Activated B cell treated with CpG ODN at 0.5 μM for 24 hours (primary cell): Measurements from ENCODE around the gene MPC1L. TPM values are rescaled to one million over a fixed set of nuclear protein-coding genes. Genes with fewer than 3 reads are reported as not detected.
A peak's percentile ranks its signal among the peaks of the same experiment; 100 is the strongest.

Experiments
- ATAC-seq: fragments of 200-7000 bp; cut with Tn5 transposase; one replicate; pipeline ENCODE4 v1.10.0; 2021; ENCODE audit warnings: low read depth, mild to moderate bottlenecking, moderate library complexity
- CTCF ChIA-PET: fragments of 350-600 bp; sonication (Branson Sonifier 250); formaldehyde crosslinking; loops from one replicate; lab custom pipeline; 2021; ENCODE audit warnings: antibody characterized with exemption; lab: Charles Lee
- POLR2A ChIA-PET: fragments of 350-600 bp; sonication (Branson Sonifier 250); formaldehyde crosslinking; loops from one replicate; lab custom pipeline; 2021; ENCODE audit warnings: antibody characterized with exemption; lab: Charles Lee
- DNase-seq: peaks from one replicate; pipeline ENCODE4 v3.0.0; 2022
- H3K27ac Mint-ChIP-seq: one replicate; pipeline ENCODE4 v1.8.0; 2020; ENCODE audit warnings: mixed read lengths
- H3K27me3 Mint-ChIP-seq: one replicate; pipeline ENCODE4 v1.8.0; 2021; ENCODE audit warnings: mixed read lengths
- H3K36me3 Mint-ChIP-seq: one replicate; pipeline ENCODE4 v1.8.0; 2021; ENCODE audit warnings: low read depth, mixed read lengths
- H3K4me1 Mint-ChIP-seq: one replicate; pipeline ENCODE4 v1.8.0; 2021; ENCODE audit warnings: mixed read lengths
- H3K4me3 Mint-ChIP-seq: one replicate; pipeline ENCODE4 v1.8.0; 2020; ENCODE audit warnings: mild to moderate bottlenecking, mixed read lengths
- H3K9me3 Mint-ChIP-seq: one replicate; pipeline ENCODE4 v1.8.0; 2020; ENCODE audit warnings: mixed read lengths
- intact Hi-C: fragments of 100-400 bp; cut with micrococcal nuclease; formaldehyde crosslinking; loops from one replicate; pipeline ENCODE4 v1.15.1; 2024
- total RNA-seq: library from RNA; stranded (reverse); gene quantifications from 2 replicates; pipeline ENCODE4 v1.2.3, GENCODE V29; 2022
- TF ChIP-seq, protein P1 (sequence below): fragments of 200-600 bp; IDR thresholded peaks from one replicate; pipeline ENCODE4 v1.8.0; 2022; ENCODE audit warnings: antibody characterized with exemption, mild to moderate bottlenecking

MPC1L gene
- total RNA-seq, 1 donor from 2014 or later: not detected

DNA sequence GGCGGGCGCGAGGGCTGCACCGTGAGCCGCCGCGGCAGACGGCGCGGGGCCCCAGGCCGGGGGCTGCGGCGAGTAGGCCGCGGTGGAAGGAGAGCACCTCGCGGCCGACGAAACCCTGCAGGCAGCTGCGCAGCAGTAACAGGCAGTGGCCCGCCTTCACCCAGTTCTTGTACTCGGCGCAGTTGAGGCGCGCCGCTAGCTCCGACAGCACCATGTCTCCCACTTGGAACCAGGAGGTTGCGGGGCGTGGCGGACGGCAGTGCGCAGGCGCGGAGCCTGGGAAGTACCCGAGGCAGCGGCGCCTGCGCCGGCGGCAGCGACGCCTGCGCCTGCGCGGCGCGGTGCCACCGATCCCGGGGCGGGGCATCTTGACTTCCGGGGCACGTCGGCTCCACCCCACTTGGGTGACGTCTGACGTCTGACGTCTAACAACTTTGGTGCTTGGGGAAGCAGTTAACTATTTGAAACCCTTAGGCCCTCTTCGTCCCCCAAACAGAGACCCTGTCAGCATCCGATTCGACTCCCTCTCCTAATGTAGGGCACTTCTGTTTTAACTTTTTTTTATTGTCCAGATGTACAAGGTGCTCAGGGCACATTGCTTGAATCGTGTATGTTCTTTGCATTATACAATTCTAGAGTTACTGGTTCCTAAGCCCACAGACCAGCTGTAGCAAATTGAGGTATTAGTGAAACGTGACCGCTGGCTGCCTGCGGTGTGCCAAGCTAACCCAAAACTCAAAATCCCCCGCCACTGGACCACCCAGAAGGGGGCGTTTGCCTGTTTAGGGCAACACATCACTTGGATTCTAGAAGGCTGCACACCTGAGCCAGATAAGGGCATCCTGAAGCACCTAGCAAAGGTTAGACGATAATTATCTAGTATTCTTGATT is 24.3 kb downstream of the MPC1L start, which contains the start of gene CXorf38:
Gene CXorf38 (minus strand): TSS at position 255 of the 891 bp plus-strand sequence. CDS start 41 bp downstream, at position 214.
- intact Hi-C loops: loop anchor here (1.0 to 5.0 kb wide), 6 partner anchors 67 to 685 kb away; partner anchors contain the start of genes ATP6AP2, BCOR and MED14
- DNase-seq (peak; percentile 83), ATAC-seq (peak; percentile 67)
- H3K4me1 Mint-ChIP-seq: peaks cover 39% of the 10 kb centered on the region
- ChIA-PET CTCF (interaction anchor here (0.6 to 1.2 kb wide), 4 partner anchors 11 to 468 kb away, joined by 3 to 4 read pairs (median 3); no protein-coding TSS in a partner anchor), POLR2A (interaction anchor here (0.6 to 2.5 kb wide), 2 partner anchors 438 to 686 kb away, joined by 3 to 12 read pairs; partner anchors contain the start of gene USP9X)
- no peaks in the 10 kb centered on the region for H3K27me3 Mint-ChIP-seq
- peaks cover 20% of the 10 kb centered on the region for H3K36me3 Mint-ChIP-seq
- peak within 1 kb of the TSS; percentile 94 for H3K4me3 Mint-ChIP-seq
- H3K9me3 Mint-ChIP-seq: no peaks in the 10 kb centered on the region
- TF ChIP-seq, protein P1, sequence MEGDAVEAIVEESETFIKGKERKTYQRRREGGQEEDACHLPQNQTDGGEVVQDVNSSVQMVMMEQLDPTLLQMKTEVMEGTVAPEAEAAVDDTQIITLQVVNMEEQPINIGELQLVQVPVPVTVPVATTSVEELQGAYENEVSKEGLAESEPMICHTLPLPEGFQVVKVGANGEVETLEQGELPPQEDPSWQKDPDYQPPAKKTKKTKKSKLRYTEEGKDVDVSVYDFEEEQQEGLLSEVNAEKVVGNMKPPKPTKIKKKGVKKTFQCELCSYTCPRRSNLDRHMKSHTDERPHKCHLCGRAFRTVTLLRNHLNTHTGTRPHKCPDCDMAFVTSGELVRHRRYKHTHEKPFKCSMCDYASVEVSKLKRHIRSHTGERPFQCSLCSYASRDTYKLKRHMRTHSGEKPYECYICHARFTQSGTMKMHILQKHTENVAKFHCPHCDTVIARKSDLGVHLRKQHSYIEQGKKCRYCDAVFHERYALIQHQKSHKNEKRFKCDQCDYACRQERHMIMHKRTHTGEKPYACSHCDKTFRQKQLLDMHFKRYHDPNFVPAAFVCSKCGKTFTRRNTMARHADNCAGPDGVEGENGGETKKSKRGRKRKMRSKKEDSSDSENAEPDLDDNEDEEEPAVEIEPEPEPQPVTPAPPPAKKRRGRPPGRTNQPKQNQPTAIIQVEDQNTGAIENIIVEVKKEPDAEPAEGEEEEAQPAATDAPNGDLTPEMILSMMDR: no peak
- H3K27ac Mint-ChIP-seq: peak within 1 kb of the TSS; percentile 93

- Mint-ChIP-seq H3K4me1 (peaks cover 10% of the 10 kb centered on the region), H3K27ac (no peak overlapping the region), H3K36me3 (peaks cover 32% of the 10 kb centered on the region), H3K4me3 (no peak overlapping the region), H3K9me3 (no peaks in the 10 kb centered on the region), H3K27me3 (no peaks in the 10 kb centered on the region)
- intact Hi-C loops: loop anchor here (1.0 to 5.0 kb wide), 3 partner anchors 143 to 486 kb away; no protein-coding TSS in a partner anchor
- ChIA-PET POLR2A (no interaction called here), CTCF (interaction anchor here (0.8 to 4.4 kb wide), 12 partner anchors 9 to 468 kb away, joined by 3 to 70 read pairs (median 4); no protein-coding TSS in a partner anchor)
- TF ChIP-seq, protein P1: peak; percentile 57
- no peak for ATAC-seq
- DNase-seq: no peak
Measured at GRCh38 chrX:40651620-40652223, 28.5 kb downstream of the MPC1L start.

- H3K27ac Mint-ChIP-seq: no peak overlapping the region
- CTCF ChIA-PET: interaction anchor here (1.0 to 4.4 kb wide), 4 partner anchors 97 to 143 kb away, joined by 3 to 70 read pairs (median 6); no protein-coding TSS in a partner anchor
- H3K9me3 Mint-ChIP-seq: no peaks in the 10 kb centered on the region
- no peak overlapping the region for H3K4me3 Mint-ChIP-seq
- intact Hi-C loops: loop anchor here (5.0 kb wide), 1 partner anchor 485 kb away; no protein-coding TSS in a partner anchor
- DNase-seq (no peak), ATAC-seq (no peak)
- peaks cover 34% of the 10 kb centered on the region for H3K36me3 Mint-ChIP-seq
- peaks cover 7% of the 10 kb centered on the region for H3K4me1 Mint-ChIP-seq
- POLR2A ChIA-PET: no interaction called here
- TF ChIP-seq, protein P1: no peak
- H3K27me3 Mint-ChIP-seq: no peaks in the 10 kb centered on the region
Measured at GRCh38 chrX:40652664-40653063, 29.4 kb downstream of the MPC1L start.

DNA sequence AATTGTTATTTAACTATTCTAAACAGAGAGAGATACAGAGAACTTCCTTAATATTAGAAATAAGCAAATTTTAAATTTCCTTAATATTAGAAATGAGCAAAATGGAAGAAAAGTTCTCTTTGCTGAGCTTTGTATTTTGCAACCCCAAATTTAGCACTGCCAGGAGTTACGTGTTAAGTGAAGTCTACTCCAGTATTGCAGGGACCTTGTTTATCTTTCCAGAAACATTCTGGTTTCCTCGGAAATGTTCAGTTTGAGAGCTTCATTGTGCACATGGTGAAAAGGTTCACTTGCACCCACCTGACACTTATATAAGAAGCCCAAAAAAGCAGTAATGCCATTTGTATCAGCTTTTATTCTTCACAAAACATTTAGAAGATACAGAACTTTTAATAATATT is 30.3 kb downstream of the MPC1L start:
- intact Hi-C loops: loop anchor here (5.0 kb wide), 1 partner anchor 484 kb away; no protein-coding TSS in a partner anchor
- peaks cover 4% of the 10 kb centered on the region for H3K4me1 Mint-ChIP-seq
- H3K27ac Mint-ChIP-seq: no peak overlapping the region
- no peak overlapping the region for H3K4me3 Mint-ChIP-seq
- TF ChIP-seq, protein P1: no peak
- no peak for DNase-seq
- H3K36me3 Mint-ChIP-seq: peaks cover 35% of the 10 kb centered on the region
- ChIA-PET POLR2A (no interaction called here), CTCF (interaction anchor here (1.3 to 4.4 kb wide), 2 partner anchors 110 to 142 kb away, joined by 6 to 70 read pairs; no protein-coding TSS in a partner anchor)
- ATAC-seq: no peak
- no peaks in the 10 kb centered on the region for H3K27me3 Mint-ChIP-seq
- H3K9me3 Mint-ChIP-seq: no peaks in the 10 kb centered on the region
